C4-2B (cell line): Measurements from ENCODE around the gene TBC1D22A.

Experiments used
- CTCF ChIP-seq: fragments of 450-650 bp; conservative IDR thresholded peaks from 2 replicates; pipeline ENCODE4 v1.5.1; 2017; ENCODE audit warnings: mild to moderate bottlenecking
- ZFX ChIP-seq: fragments of 450-650 bp; IDR thresholded peaks from 2 replicates; pipeline ENCODE4 v1.6.1; 2017

GRCh38 chr22:47167056-47167455, 404.6 kb downstream of the TBC1D22A start:
- TF ChIP-seq CTCF = no peak
- TF ChIP-seq ZFX = no peak
